Activated CD4-positive, alpha-beta T cell treated with anti-CD3 and anti-CD28 coated beads, Interleukin-2, amount 50 U/mL, for 4 hours (primary cell): ENCODE measurements around the gene HOXD3.

Experiments
- DNase-seq, 2 experiments: peaks; one replicate each; pipeline ENCODE4 v3.0.0-alpha.2; 2020

Gene HOXD3

GRCh38 chr2:176164611-176165369 lies 7.7 kb downstream of the HOXD3 start:
- no peak for DNase-seq

GRCh38 chr2:176165370-176166050 lies 8.4 kb downstream of the HOXD3 start:
- no peak for DNase-seq

- DNase-seq, result no peak
These were observed 9.2 kb downstream of the HOXD3 start for GRCh38 chr2:176166272-176166671.

- no peak for DNase-seq
These were observed 10.3 kb downstream of the HOXD3 start for GRCh38 chr2:176167398-176167797.

- no peak for DNase-seq
These were observed 12.1 kb downstream of the HOXD3 start for GRCh38 chr2:176169181-176169580.

GRCh38 chr2:176169711-176170110 lies 12.6 kb downstream of the HOXD3 start:
- no peak for DNase-seq

GRCh38 chr2:176170602-176171305 lies 13.6 kb downstream of the HOXD3 start:
- no peak for DNase-seq

- no peak for DNase-seq
These were observed 14.4 kb downstream of the HOXD3 start for GRCh38 chr2:176171351-176172006.

- DNase-seq, result no peak
These were observed 15.1 kb downstream of the HOXD3 start for GRCh38 chr2:176172007-176172894.

GRCh38 chr2:176172895-176173566 lies 15.9 kb downstream of the HOXD3 start:
- no peak for DNase-seq

- DNase-seq, result no peak
These were observed 16.7 kb downstream of the HOXD3 start for GRCh38 chr2:176173567-176174381.

GRCh38 chr2:176174382-176174823 lies 17.3 kb downstream of the HOXD3 start:
- DNase-seq, result no peak

- DNase-seq, result no peak
These were observed 18.0 kb downstream of the HOXD3 start for GRCh38 chr2:176174824-176175708.

GRCh38 chr2:176175709-176176607 lies 18.9 kb downstream of the HOXD3 start:
- DNase-seq, result no peak

GRCh38 chr2:176177580-176178037 lies 20.5 kb downstream of the HOXD3 start:
- no peak for DNase-seq

GRCh38 chr2:176178038-176178756 lies 21.1 kb downstream of the HOXD3 start:
- no peak for DNase-seq

GRCh38 chr2:176178757-176179295 lies 21.7 kb downstream of the HOXD3 start:
- DNase-seq, result no peak
